Activated naive CD8-positive, alpha-beta T cell treated with anti-CD3 and anti-CD28 coated beads, Interleukin-2, amount 10 ng/mL, durations not matched to agents 7 days and 5 days (primary cell): ENCODE measurements around the gene TRERF1. TPM values are rescaled to one million over a fixed set of nuclear protein-coding genes. Genes with fewer than 3 reads are reported as not detected.

Experiments used
- ATAC-seq: fragments of 150-1000 bp; cut with Tn5 transposase; one replicate; pipeline ENCODE4 v1.10.0; 2021; ENCODE audit warnings: low read depth, moderate library complexity
- POLR2A ChIA-PET: fragments of 350-600 bp; sonication (Branson Sonifier 250); formaldehyde crosslinking; loops from one replicate; lab custom pipeline; 2021; ENCODE audit warnings: antibody characterized with exemption; lab: Charles Lee
- DNase-seq: peaks from one replicate; pipeline ENCODE4 v3.0.0; 2021
- H3K27ac Mint-ChIP-seq: one replicate; pipeline ENCODE4 v1.8.0; 2022; ENCODE audit warnings: mild to moderate bottlenecking, mixed read lengths
- H3K27me3 Mint-ChIP-seq: one replicate; pipeline ENCODE4 v1.8.0; 2022; ENCODE audit warnings: mild to moderate bottlenecking, moderate library complexity, mixed read lengths
- H3K36me3 Mint-ChIP-seq: one replicate; pipeline ENCODE4 v1.8.0; 2021; ENCODE audit warnings: mild to moderate bottlenecking, mixed read lengths
- H3K4me1 Mint-ChIP-seq: one replicate; pipeline ENCODE4 v1.8.0; 2021; ENCODE audit warnings: mixed read lengths
- H3K4me3 Mint-ChIP-seq: one replicate; pipeline ENCODE4 v1.8.0; 2022; ENCODE audit warnings: mild to moderate bottlenecking, moderate library complexity, mixed read lengths
- H3K9me3 Mint-ChIP-seq: one replicate; pipeline ENCODE4 v1.8.0; 2021; ENCODE audit warnings: mixed read lengths
- total RNA-seq, 2 experiments: library from RNA; stranded (reverse); gene quantifications; one replicate each; pipeline ENCODE4 v1.2.3, GENCODE V29; 2021

The TRERF1 gene
- total RNA-seq, 2 experiments from 2014 or later: 21.4 to 21.6 TPM

GRCh38 chr6:42394881-42395620, 56.7 kb downstream of the TRERF1 start:
- POLR2A ChIA-PET: no interaction called here
- H3K9me3 Mint-ChIP-seq: no peaks in the 10 kb centered on the region
- no peak for ATAC-seq
- peaks cover 7% of the 10 kb centered on the region for H3K36me3 Mint-ChIP-seq
- DNase-seq: no peak
- H3K4me1 Mint-ChIP-seq: peaks cover 44% of the 10 kb centered on the region
- peak overlapping the region; percentile 53 for H3K27ac Mint-ChIP-seq
- H3K4me3 Mint-ChIP-seq: peak overlapping the region; percentile 36
- H3K27me3 Mint-ChIP-seq: no peaks in the 10 kb centered on the region

- no peaks in the 10 kb centered on the region for H3K27me3 Mint-ChIP-seq
- POLR2A ChIA-PET: no interaction called here
- peaks cover 53% of the 10 kb centered on the region for H3K4me1 Mint-ChIP-seq
- ATAC-seq (no peak), DNase-seq (no peak)
- H3K9me3 Mint-ChIP-seq: no peaks in the 10 kb centered on the region
- H3K4me3 Mint-ChIP-seq: peak overlapping the region; percentile 7
- peak overlapping the region; percentile 52 for H3K27ac Mint-ChIP-seq
- H3K36me3 Mint-ChIP-seq: peaks cover 6% of the 10 kb centered on the region
These were observed 57.6 kb downstream of the TRERF1 start for GRCh38 chr6:42394151-42394550.

GRCh38 chr6:42393339-42393738, 58.4 kb downstream of the TRERF1 start:
- no peaks in the 10 kb centered on the region for H3K27me3 Mint-ChIP-seq
- peaks cover 59% of the 10 kb centered on the region for H3K4me1 Mint-ChIP-seq
- DNase-seq (no peak), ATAC-seq (no peak)
- peak overlapping the region; percentile 35 for H3K27ac Mint-ChIP-seq
- no peaks in the 10 kb centered on the region for H3K9me3 Mint-ChIP-seq
- peaks cover 6% of the 10 kb centered on the region for H3K36me3 Mint-ChIP-seq
- POLR2A ChIA-PET: no interaction called here
- no peak overlapping the region for H3K4me3 Mint-ChIP-seq

GRCh38 chr6:42392833-42393232, 58.9 kb downstream of the TRERF1 start:
- H3K36me3 Mint-ChIP-seq: peaks cover 6% of the 10 kb centered on the region
- H3K4me3 Mint-ChIP-seq: no peak overlapping the region
- ATAC-seq (no peak), DNase-seq (no peak)
- H3K4me1 Mint-ChIP-seq: peaks cover 64% of the 10 kb centered on the region
- H3K27ac Mint-ChIP-seq: no peak overlapping the region
- H3K9me3 Mint-ChIP-seq: no peaks in the 10 kb centered on the region
- POLR2A ChIA-PET: no interaction called here
- H3K27me3 Mint-ChIP-seq: no peaks in the 10 kb centered on the region

- Mint-ChIP-seq H3K9me3 (no peaks in the 10 kb centered on the region), H3K36me3 (peaks cover 3% of the 10 kb centered on the region), H3K27ac (peak overlapping the region; percentile 96), H3K4me3 (peak overlapping the region; percentile 79), H3K4me1 (peaks cover 69% of the 10 kb centered on the region), H3K27me3 (no peaks in the 10 kb centered on the region)
- DNase-seq (no peak), ATAC-seq (no peak)
- POLR2A ChIA-PET: interaction anchor here (1.5 to 4.1 kb wide), 5 partner anchors 12 to 60 kb away, joined by 3 to 35 read pairs (median 23); partner anchors contain the start of gene TRERF1
These were observed 60.3 kb downstream of the TRERF1 start for GRCh38 chr6:42391441-42391840.

- H3K27ac Mint-ChIP-seq: peak overlapping the region; percentile 96
- no peaks in the 10 kb centered on the region for H3K9me3 Mint-ChIP-seq
- peak; percentile 55 for DNase-seq
- H3K27me3 Mint-ChIP-seq: no peaks in the 10 kb centered on the region
- ATAC-seq: peak; percentile 87
- H3K36me3 Mint-ChIP-seq: peaks cover 3% of the 10 kb centered on the region
- H3K4me1 Mint-ChIP-seq: peaks cover 73% of the 10 kb centered on the region
- peak overlapping the region; percentile 79 for H3K4me3 Mint-ChIP-seq
- POLR2A ChIA-PET: interaction anchor here (0.8 to 4.1 kb wide), 14 partner anchors 9 to 84 kb away, joined by 3 to 35 read pairs (median 5); partner anchors contain the start of gene TRERF1
These were observed 61.3 kb downstream of the TRERF1 start for GRCh38 chr6:42390228-42390934.

- peak overlapping the region; percentile 96 for H3K27ac Mint-ChIP-seq
- no peak for DNase-seq
- H3K27me3 Mint-ChIP-seq: no peaks in the 10 kb centered on the region
- H3K4me1 Mint-ChIP-seq: peaks cover 67% of the 10 kb centered on the region
- H3K4me3 Mint-ChIP-seq: peak overlapping the region; percentile 79
- peaks cover 6% of the 10 kb centered on the region for H3K36me3 Mint-ChIP-seq
- H3K9me3 Mint-ChIP-seq: no peaks in the 10 kb centered on the region
- ATAC-seq: no peak
- POLR2A ChIA-PET: interaction anchor here (0.9 to 4.1 kb wide), 11 partner anchors 9 to 83 kb away, joined by 3 to 35 read pairs (median 8); partner anchors contain the start of gene TRERF1
These were observed 62.0 kb downstream of the TRERF1 start for GRCh38 chr6:42389736-42390135.

GRCh38 chr6:42388046-42388445, 63.7 kb downstream of the TRERF1 start:
- Mint-ChIP-seq H3K27ac (peak overlapping the region; percentile 50), H3K4me3 (peak overlapping the region; percentile 15), H3K4me1 (peaks cover 62% of the 10 kb centered on the region), H3K27me3 (no peaks in the 10 kb centered on the region), H3K36me3 (peaks cover 9% of the 10 kb centered on the region), H3K9me3 (no peaks in the 10 kb centered on the region)
- ATAC-seq: no peak
- POLR2A ChIA-PET: interaction anchor here (0.6 to 4.1 kb wide), 5 partner anchors 10 to 75 kb away, joined by 3 to 35 read pairs (median 6); no protein-coding TSS in a partner anchor
- no peak for DNase-seq

- ATAC-seq (no peak), DNase-seq (no peak)
- Mint-ChIP-seq H3K27ac (peak overlapping the region; percentile 11), H3K9me3 (no peaks in the 10 kb centered on the region), H3K4me3 (peak overlapping the region; percentile 43), H3K27me3 (no peaks in the 10 kb centered on the region), H3K36me3 (peaks cover 9% of the 10 kb centered on the region), H3K4me1 (peaks cover 62% of the 10 kb centered on the region)
- POLR2A ChIA-PET: interaction anchor here (1.5 kb wide), 1 partner anchor 20 kb away, joined by 4 read pairs; no protein-coding TSS in a partner anchor
These were observed 64.4 kb downstream of the TRERF1 start for GRCh38 chr6:42387336-42387735.

GRCh38 chr6:42385339-42385738, 66.4 kb downstream of the TRERF1 start:
- no peak for ATAC-seq
- peaks cover 56% of the 10 kb centered on the region for H3K4me1 Mint-ChIP-seq
- H3K9me3 Mint-ChIP-seq: no peaks in the 10 kb centered on the region
- no peak overlapping the region for H3K27ac Mint-ChIP-seq
- H3K36me3 Mint-ChIP-seq: peaks cover 9% of the 10 kb centered on the region
- DNase-seq: no peak
- no peak overlapping the region for H3K4me3 Mint-ChIP-seq
- POLR2A ChIA-PET: no interaction called here
- no peaks in the 10 kb centered on the region for H3K27me3 Mint-ChIP-seq

GRCh38 chr6:42383421-42384205, 68.1 kb downstream of the TRERF1 start:
- no peak overlapping the region for H3K4me3 Mint-ChIP-seq
- DNase-seq: no peak
- POLR2A ChIA-PET: no interaction called here
- peaks cover 55% of the 10 kb centered on the region for H3K4me1 Mint-ChIP-seq
- no peaks in the 10 kb centered on the region for H3K27me3 Mint-ChIP-seq
- H3K36me3 Mint-ChIP-seq: peaks cover 9% of the 10 kb centered on the region
- H3K9me3 Mint-ChIP-seq: no peaks in the 10 kb centered on the region
- no peak for ATAC-seq
- no peak overlapping the region for H3K27ac Mint-ChIP-seq

GRCh38 chr6:42381850-42382249, 69.9 kb downstream of the TRERF1 start:
- Mint-ChIP-seq H3K4me3 (no peak overlapping the region), H3K9me3 (no peaks in the 10 kb centered on the region), H3K27me3 (no peaks in the 10 kb centered on the region), H3K27ac (peak overlapping the region; percentile 39), H3K4me1 (peaks cover 54% of the 10 kb centered on the region), H3K36me3 (peaks cover 11% of the 10 kb centered on the region)
- no peak for ATAC-seq
- no peak for DNase-seq
- POLR2A ChIA-PET: no interaction called here
